Measurements from ENCODE around the gene TMCO4.

GRCh38 chr1:19717467-19717866 is 82.2 kb downstream of the TMCO4 start:
- TF ChIP-seq, protein P1, sequence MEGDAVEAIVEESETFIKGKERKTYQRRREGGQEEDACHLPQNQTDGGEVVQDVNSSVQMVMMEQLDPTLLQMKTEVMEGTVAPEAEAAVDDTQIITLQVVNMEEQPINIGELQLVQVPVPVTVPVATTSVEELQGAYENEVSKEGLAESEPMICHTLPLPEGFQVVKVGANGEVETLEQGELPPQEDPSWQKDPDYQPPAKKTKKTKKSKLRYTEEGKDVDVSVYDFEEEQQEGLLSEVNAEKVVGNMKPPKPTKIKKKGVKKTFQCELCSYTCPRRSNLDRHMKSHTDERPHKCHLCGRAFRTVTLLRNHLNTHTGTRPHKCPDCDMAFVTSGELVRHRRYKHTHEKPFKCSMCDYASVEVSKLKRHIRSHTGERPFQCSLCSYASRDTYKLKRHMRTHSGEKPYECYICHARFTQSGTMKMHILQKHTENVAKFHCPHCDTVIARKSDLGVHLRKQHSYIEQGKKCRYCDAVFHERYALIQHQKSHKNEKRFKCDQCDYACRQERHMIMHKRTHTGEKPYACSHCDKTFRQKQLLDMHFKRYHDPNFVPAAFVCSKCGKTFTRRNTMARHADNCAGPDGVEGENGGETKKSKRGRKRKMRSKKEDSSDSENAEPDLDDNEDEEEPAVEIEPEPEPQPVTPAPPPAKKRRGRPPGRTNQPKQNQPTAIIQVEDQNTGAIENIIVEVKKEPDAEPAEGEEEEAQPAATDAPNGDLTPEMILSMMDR (conservative IDR thresholded peaks at IDR 0.05 in 1 of 2, IDR thresholded peaks at IDR 0.05 in 1 of 2; ENCODE audit: low read depth in 1 of 2, low read length in 2 of 2): no peak
- no peak for TF ChIP-seq EZH2 (IDR thresholded peaks at IDR 0.05; ENCODE audit: low read length, missing control alignments)

Measured in fibroblast of lung (primary cell).